GM21529 (cell line): ENCODE results near the gene CYP4F22.
"Not testable (repeated sequence)": the region's sequence is repeated elsewhere in the genome, so short reads cannot be mapped to it uniquely, and the experiment has no call there.

ENCODE experiments used
- ATAC-seq: cut with Tn5 transposase; IDR thresholded peaks from one replicate; pipeline ENCODE4 v1.9.1; 2021; ENCODE audit not compliant: unreplicated experiment

CYP4F22 gene

GRCh38 chr19:15564534-15565168 lies 56.3 kb downstream of the CYP4F22 start:
- ATAC-seq: no peak

- ATAC-seq: no peak
Observed at GRCh38 chr19:15570420-15570819, 62.1 kb downstream of the CYP4F22 start.

- no peak for ATAC-seq
Observed at GRCh38 chr19:15575406-15575805, 67.1 kb downstream of the CYP4F22 start.

DNA sequence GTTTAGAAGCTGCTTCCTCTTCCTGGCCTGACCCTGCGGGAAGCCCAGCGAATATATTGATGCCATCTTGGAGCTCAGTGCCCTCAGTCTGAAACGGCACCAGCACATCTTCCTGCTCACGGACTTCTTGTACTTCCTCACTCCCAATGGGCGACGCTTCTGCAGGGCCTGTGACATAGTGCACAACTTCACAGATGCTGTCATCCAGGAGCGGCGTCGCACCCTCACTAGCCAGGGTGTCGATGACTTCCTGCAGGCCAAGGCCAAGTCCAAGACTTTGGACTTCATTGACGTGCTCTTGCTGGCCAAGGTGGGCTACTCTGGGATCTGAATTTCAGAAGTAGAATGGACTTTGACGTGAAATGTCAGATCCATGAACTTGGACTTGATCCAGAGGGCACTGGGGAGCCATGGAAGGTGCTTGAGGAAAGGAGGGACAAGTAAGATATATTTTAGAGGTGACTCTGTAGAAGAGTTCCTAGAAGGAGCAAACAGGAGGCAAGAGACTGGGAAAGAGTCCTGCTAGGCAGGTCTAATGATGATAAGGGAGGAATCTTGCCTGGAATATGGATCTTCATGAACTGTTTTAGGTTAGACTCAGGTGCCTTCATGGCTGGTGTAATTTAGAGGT lies 68.3 kb downstream of the CYP4F22 start:
- no peak for ATAC-seq

GRCh38 chr19:15577184-15577771 lies 69.0 kb downstream of the CYP4F22 start:
- ATAC-seq: no peak

DNA sequence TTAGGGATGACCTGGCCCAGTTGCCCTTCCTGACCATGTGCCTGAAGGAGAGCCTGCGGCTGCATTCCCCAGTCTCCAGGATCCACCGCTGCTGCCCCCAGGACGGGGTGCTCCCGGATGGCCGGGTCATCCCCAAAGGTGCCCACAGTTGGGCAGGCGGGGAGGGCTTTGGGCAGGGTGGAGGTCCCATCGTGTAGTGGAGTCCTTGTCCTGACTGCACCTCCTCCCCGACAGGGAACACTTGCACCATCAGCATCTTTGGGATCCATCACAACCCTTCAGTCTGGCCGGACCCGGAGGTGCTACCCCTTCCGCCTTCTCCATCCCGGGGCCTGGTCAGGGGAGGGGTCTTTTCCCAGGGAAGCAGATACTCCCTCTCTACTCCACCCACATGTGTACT lies 75.0 kb downstream of the CYP4F22 start:
- no peak for ATAC-seq

DNA sequence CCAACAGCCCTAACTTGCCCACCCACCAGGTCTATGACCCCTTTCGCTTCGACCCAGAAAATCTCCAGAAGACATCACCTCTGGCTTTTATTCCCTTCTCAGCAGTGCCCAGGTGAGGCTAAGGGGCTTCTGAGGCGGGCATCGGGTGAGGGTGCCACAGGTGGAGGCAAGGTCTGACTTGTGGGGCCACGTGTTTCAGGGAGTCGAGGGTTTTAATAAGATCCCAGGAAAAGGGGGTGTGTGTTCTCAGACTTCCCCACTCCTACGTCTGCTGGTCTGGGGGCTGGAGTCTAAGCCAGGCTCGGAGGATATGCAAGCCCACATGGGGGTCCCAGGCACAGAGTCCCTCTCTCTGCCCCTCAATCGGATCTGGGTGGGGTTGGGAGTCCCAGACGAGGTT lies 75.8 kb downstream of the CYP4F22 start:
- ATAC-seq: no peak

DNA sequence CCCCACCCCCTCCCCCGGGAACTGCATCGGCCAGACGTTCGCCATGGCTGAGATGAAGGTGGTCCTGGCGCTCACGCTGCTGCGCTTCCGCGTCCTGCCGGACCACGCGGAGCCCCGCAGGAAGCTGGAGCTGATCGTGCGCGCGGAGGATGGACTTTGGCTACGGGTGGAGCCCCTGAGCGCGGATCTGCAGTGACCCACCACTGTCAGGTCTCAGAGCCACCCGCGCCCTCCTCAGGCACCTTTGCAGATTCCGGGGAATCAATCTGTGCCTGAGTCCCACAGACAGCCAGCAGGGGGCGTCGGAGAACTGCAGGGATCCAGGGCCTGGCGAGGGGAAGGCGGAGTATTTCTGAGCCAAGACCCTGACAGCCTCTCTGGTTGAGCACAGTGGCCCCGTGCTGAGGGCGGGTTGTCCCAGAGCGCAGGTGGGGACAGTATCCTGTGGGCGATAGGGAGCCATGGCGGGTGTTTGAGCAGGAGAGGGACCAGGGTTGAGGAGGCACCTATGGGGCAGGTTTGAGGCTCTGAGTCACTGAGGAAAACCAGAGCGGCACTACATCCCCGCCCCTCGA lies 76.3 kb downstream of the CYP4F22 start:
- no peak for ATAC-seq

DNA sequence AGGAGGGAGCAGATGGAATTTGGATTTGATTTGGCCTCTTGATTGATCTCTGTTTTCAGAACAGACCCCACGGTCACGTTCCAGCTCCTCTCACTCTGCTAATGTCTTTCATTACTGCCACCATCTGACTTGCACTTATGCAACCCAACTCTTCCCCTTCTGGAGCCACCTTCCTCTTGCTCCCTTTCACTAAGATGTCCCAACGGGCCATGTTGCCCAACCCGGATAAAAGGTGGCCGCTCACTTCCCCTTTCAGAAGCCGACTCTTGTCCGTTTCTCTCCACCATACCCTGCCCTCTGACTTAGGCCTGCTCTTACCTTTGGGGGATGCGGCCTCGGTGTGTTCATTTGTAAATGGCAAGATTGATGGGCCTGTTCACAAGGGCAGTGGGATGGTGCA lies 79.3 kb downstream of the CYP4F22 start:
- ATAC-seq: no peak

- no peak for ATAC-seq
Observed at GRCh38 chr19:15588265-15588664, 79.9 kb downstream of the CYP4F22 start.

DNA sequence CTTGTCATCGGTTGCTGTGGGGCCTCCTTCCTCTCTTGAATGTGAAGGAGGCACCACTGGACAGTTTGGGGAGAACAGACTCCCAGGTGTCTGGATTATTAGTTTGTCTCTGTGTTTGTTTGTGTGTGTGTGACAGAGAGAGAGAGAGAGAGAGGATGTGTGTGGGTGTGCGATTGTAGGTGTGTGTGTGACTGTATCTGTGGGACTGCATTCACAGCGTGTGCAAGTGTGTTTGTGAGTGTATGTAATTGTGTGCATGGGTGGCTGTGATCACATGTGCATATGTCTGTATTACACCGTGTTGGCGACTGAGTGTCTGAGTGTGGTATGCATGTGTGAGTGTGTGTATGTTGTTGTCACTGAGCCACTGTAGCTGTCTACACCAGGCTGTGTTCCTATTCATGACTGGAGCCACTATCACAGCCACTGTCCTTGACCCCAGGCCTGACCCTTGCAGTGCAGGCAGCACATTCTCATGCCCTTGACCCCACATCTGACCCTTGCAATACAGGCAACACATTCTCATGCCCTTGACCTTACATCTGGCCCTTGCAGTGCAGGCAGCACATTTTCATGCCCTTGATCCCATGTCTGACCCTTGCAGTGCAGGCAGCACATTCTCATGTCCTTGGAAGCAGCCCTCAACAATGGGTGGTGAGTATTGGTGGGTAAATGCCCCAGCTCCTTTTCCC lies 81.6 kb downstream of the CYP4F22 start:
- no peak for ATAC-seq

GRCh38 chr19:15591796-15592195 lies 83.5 kb downstream of the CYP4F22 start:
- ATAC-seq: no peak

GRCh38 chr19:15592506-15592905 lies 84.2 kb downstream of the CYP4F22 start:
- ATAC-seq: not testable (repeated sequence)

- not testable (repeated sequence) for ATAC-seq
Observed at GRCh38 chr19:15593766-15594165, 85.4 kb downstream of the CYP4F22 start.

DNA sequence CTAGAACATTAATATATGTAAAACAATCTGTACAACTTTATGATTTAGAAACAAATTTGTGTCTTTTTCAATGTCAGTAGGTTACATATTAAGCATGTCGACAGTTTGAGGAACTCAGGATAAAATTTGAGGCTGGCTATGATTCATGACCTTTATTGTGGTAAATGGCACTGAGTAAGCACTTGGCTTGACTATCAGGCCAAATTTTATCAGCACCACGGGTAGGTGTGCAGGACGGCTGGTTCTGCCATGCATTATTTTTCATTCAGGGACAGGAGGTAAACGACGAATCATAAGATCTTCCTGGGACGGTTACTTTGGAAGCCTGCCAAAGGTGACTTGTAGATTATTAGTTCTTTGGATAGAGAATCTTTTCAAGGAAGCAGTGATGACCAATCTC lies 86.7 kb downstream of the CYP4F22 start:
- no peak for ATAC-seq
